ENCODE measurements around the gene MTMR3.

Gene MTMR3

DNA sequence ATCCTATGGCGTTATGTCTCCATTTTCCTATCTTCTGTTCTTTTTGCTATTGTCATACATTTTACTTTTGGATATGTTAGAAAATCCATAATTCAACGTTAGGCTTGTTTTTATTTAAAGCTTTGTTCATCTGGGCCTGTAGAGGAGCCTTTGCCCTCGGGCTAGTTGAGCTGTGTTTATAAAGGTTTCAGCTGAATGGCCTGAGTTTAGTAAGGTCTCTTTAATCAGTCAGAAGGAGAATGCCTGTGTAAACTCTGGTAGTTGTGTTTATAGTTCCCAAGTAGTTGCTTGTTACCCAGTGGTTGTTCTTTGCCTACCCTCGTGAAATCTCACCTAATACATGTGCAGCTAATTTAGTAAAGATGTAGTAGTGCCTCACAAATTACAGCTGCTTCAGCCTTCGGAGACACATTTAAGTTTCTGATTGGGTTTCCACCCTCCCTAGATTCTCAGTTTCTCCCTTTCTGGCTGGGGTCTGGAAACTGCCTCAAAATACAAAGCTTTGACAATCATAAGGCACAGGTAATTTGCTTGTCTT lies 33.1 kb downstream of the MTMR3 start:
- no peak overlapping the region for H3K27ac ChIP-seq
- TF ChIP-seq ZFX (IDR thresholded peaks at IDR 0.05; ENCODE audit: borderline replicate concordance), result no peak
- TF ChIP-seq, protein P1, sequence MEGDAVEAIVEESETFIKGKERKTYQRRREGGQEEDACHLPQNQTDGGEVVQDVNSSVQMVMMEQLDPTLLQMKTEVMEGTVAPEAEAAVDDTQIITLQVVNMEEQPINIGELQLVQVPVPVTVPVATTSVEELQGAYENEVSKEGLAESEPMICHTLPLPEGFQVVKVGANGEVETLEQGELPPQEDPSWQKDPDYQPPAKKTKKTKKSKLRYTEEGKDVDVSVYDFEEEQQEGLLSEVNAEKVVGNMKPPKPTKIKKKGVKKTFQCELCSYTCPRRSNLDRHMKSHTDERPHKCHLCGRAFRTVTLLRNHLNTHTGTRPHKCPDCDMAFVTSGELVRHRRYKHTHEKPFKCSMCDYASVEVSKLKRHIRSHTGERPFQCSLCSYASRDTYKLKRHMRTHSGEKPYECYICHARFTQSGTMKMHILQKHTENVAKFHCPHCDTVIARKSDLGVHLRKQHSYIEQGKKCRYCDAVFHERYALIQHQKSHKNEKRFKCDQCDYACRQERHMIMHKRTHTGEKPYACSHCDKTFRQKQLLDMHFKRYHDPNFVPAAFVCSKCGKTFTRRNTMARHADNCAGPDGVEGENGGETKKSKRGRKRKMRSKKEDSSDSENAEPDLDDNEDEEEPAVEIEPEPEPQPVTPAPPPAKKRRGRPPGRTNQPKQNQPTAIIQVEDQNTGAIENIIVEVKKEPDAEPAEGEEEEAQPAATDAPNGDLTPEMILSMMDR (IDR thresholded peaks at IDR 0.05), result no peak

DNA sequence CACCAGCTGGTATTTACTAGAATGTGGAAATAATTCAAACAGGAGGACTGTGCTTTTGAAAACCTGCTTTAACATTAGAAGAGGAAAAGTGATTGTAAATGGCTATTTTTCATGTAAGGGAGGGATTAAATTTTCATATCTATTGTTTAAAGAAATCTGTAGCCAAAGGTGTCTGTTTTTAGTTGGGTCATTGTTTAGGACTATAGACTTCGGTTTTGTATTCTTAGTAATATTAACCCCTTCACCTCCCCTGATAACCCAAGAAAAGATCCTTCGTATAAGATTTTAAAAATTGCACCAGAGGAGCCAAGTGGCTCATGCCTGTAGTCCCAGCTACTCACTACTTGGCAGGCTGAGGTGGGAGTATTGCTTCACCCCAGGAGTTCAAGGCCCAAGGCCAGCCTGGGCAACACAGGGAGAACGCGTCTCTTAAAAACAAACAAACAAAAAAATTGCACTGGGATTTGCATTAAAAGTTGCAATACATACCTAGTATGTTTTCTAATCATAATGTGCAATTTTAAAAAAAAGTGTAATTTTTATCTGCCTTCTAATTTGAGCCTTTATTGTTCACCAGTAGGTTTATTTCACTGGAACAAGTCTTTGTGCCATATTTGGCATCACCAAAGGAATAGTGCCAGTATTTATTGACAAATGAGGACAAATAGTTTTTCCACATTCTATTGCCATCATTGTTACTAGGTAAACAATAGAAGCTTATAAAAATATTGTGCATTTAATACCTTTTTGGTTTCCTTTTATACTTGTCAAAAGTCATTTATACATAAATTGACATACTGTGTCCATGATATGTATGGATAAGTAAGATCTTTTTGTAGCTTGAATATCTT lies 34.3 kb downstream of the MTMR3 start:
- TF ChIP-seq, protein P1 (IDR thresholded peaks at IDR 0.05), result no peak
- TF ChIP-seq ZFX (IDR thresholded peaks at IDR 0.05; ENCODE audit: borderline replicate concordance), result no peak
- H3K27ac ChIP-seq, result no peak overlapping the region

DNA sequence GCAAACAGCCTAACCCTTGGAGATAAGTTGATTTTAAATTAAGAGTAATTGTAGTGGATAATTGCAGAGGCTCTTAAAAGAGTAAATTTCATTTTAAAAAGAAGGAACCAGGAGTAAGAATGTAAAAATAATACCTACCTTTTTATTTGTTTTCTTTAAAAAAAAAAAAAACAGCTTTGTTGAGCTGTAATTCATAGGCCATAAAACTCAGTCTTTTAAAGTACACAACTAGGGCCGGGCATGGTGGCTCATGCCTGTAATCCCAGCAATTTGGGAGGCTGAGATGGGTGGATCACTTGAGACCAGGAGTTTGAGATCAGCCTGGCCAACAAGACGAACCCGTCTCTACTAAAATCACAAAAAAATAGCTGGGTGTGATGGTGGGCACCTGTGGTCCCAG lies 42.4 kb downstream of the MTMR3 start:
- TF ChIP-seq, protein P1 (IDR thresholded peaks at IDR 0.05), result no peak
- no peak for TF ChIP-seq ZFX (IDR thresholded peaks at IDR 0.05; ENCODE audit: borderline replicate concordance)
- no peak overlapping the region for H3K27ac ChIP-seq

DNA sequence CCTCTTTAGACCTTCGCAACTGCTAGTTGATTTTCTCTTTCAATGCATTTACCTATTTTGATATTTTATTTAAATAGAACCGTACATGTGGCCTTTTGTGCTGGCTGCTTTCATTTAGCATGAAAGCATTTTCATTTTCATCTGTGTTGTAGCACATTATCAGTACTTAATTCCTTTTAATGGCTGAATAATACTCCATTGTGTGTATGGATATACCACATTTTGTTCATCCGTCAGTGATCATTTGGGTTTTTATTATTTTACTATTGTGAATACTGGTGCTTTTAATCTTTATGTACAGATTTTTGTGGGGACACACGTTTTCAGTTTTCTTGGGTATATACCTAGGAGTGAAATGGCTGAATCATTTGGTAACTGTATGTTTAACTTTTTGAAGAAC lies 43.1 kb downstream of the MTMR3 start:
- no peak for TF ChIP-seq ZFX (IDR thresholded peaks at IDR 0.05; ENCODE audit: borderline replicate concordance)
- TF ChIP-seq, protein P1 (IDR thresholded peaks at IDR 0.05), result no peak

DNA sequence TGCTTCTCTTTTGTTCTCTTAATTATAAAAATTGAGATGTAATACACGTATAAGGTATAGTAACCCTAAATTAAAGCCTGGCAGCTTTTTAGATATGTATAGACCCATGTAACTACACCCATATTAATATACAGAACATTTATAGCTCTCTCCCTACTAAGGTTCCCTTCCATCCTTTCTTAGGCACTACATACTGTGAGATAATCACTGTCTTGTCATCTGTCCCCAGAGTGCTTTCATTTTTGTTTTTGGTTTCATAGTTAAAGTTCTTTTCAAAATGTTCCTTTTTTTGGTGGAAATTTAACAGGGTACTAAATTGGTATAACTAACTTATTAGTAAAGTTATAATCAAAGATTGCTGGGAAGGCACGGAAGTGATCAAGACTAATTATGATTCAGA lies 49.2 kb downstream of the MTMR3 start:
- TF ChIP-seq, protein P1 (IDR thresholded peaks at IDR 0.05), result no peak
- TF ChIP-seq ZFX (IDR thresholded peaks at IDR 0.05; ENCODE audit: borderline replicate concordance), result no peak
- H3K27ac ChIP-seq, result no peak overlapping the region

More for the DNA sequence above, 43.1 kb downstream of the MTMR3 start:
- no peak overlapping the region for H3K27ac ChIP-seq

DNA sequence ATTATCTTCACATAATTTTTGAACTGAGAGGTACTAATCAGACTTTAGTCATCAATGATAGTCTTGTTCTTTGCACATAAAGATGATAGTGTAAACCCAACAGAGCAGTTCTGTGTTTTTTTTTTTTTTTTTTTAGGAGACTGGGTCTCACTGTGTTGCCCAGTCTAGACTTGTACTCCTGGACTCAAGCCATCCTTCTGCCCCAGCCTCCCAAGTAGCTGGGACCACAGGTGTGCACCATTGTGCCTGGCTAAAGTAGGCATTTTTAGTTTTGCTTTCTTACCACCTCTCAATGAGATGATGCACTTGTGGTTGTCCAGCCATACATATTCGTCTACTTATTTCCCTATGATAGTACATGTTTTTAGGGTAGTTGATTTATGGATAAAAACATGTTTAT lies 50.6 kb downstream of the MTMR3 start:
- H3K27ac ChIP-seq, result no peak overlapping the region
- TF ChIP-seq, protein P1 (IDR thresholded peaks at IDR 0.05), result no peak
- no peak for TF ChIP-seq ZFX (IDR thresholded peaks at IDR 0.05; ENCODE audit: borderline replicate concordance)

DNA sequence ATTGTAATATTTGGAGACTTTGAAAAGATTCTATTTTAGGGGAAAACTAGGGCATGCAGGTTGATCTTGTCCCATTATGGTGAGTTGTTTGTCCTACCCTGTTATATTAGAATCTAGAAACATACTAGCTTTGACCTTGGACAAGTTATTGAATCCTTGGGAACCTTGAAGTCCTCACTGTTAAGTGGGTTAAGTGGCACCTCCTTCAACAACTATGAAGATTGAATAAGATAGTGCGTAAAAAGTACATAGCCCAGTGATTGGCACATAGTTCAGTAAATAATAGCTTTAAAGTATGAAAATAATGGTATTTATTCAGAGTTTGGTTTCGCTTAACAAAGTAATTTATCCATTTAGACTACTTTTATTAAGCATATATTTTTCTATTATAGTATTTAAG lies 51.6 kb downstream of the MTMR3 start:
- TF ChIP-seq ZFX (IDR thresholded peaks at IDR 0.05; ENCODE audit: borderline replicate concordance), result no peak
- TF ChIP-seq, protein P1 (IDR thresholded peaks at IDR 0.05), result no peak
- H3K27ac ChIP-seq, result no peak overlapping the region

All from 22Rv1 (cell line).